Transverse colon (tissue), 4 donors: Measurements from ENCODE around the gene SFR1.

Source experiments
- CTCF ChIP-seq, 5 experiments: fragments of 200-600 bp in 3 of 5; fragments of 450-650 bp in 2 of 5; sonication (generic) in 3 of 5; IDR thresholded peaks; 1 replicate in 2 of 5; 2 replicates in 3 of 5; pipeline ENCODE4 v1.5.1; 2016 to 2017; ENCODE audit warnings: antibody characterized with exemption in 5 of 5, inconsistent platforms in 3 of 5, mild to moderate bottlenecking in 2 of 5, moderate library complexity in 1 of 5
- POLR2A ChIP-seq: fragments of 450-650 bp; IDR thresholded peaks from one replicate; pipeline ENCODE4 v1.6.1; 2016; ENCODE audit warnings: antibody characterized with exemption, mild to moderate bottlenecking, moderate library complexity
- POLR2AphosphoS5 ChIP-seq, 3 donors: sonication (generic); formaldehyde crosslinking; IDR thresholded peaks; one replicate each; pipeline ENCODE4 v1.6.1; 2016; ENCODE audit warnings: antibody characterized with exemption in 3 of 3

DNA sequence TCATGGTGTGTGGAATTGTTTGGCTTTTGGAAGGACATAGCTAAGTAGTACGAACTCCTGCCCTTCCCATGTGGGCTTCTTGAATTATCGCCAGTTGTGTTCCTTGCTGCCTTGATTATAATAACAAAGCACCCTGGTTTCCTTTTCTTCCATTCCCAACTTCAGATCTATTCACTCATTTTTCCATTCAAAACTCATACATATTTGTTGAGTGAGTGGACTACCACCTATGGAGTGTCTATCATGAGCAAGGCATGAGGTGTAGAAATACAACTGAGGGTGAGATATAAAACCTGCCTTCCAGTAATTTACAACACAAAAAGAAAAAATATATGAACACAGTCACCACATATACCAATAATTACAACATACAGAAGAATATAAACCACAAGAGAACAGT, 31.4 kb upstream of the SFR1 start:
- no peak for TF ChIP-seq CTCF (IDR thresholded peaks at IDR 0.05)
- TF ChIP-seq POLR2A = no peak
- TF ChIP-seq POLR2AphosphoS5 (IDR thresholded peaks at IDR 0.05) = no peak
